GM06990 (cell line): ENCODE measurements around the gene EML4.

Experiments used
- DNase-seq: peaks from one replicate; pipeline ENCODE4 v3.0.0-alpha.2; 2011; ENCODE audit not compliant: insufficient read length; ENCODE audit errors: extremely low read depth
- H3K27me3 ChIP-seq: replicated peaks from 2 replicates; pipeline ENCODE4 v1.6.0; 2011; ENCODE audit warnings: low read length; ENCODE audit not compliant: control insufficient read depth, insufficient read depth
- H3K36me3 ChIP-seq: 2 replicates; pipeline ENCODE4 v1.5.1; 2011; ENCODE audit warnings: low read length; ENCODE audit not compliant: control insufficient read depth, insufficient read depth
- H3K4me3 ChIP-seq: replicated peaks from 2 replicates; pipeline ENCODE4 v1.5.1; 2011; ENCODE audit warnings: low read depth, mild to moderate bottlenecking, control low read depth, low read length
- TF ChIP-seq, protein P1 (sequence below): IDR thresholded peaks from 2 replicates; pipeline ENCODE4 v1.5.1; 2011; ENCODE audit warnings: low read length, control low read depth, mild to moderate bottlenecking, inconsistent platforms; ENCODE audit not compliant: insufficient read depth, poor library complexity, severe bottlenecking

Gene EML4

DNA sequence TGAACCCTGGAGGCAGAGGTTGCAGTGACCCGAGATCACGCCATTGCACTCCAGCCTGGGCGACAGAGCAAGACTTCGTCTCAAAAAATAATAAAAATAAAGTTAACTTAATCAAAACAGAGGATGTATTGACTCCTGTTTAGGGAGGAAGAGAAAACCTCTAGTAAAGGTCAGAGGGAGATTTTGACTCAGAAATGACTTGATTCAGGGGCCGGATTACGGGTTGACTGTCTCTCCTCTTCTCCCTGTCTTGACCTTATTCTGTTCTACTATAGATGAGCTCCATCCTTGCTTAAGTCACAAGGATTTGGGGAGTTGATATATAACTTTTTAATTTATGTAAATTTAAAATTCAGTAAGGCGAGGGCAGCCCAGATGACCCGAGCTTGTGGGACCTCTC lies 120.9 kb downstream of the EML4 start:
- TF ChIP-seq, protein P1, sequence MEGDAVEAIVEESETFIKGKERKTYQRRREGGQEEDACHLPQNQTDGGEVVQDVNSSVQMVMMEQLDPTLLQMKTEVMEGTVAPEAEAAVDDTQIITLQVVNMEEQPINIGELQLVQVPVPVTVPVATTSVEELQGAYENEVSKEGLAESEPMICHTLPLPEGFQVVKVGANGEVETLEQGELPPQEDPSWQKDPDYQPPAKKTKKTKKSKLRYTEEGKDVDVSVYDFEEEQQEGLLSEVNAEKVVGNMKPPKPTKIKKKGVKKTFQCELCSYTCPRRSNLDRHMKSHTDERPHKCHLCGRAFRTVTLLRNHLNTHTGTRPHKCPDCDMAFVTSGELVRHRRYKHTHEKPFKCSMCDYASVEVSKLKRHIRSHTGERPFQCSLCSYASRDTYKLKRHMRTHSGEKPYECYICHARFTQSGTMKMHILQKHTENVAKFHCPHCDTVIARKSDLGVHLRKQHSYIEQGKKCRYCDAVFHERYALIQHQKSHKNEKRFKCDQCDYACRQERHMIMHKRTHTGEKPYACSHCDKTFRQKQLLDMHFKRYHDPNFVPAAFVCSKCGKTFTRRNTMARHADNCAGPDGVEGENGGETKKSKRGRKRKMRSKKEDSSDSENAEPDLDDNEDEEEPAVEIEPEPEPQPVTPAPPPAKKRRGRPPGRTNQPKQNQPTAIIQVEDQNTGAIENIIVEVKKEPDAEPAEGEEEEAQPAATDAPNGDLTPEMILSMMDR: no peak
- H3K36me3 ChIP-seq: no peaks in the 10 kb centered on the region; the same call in 1 of the 2 replicates
- DNase-seq: no peak
- no peaks in the 10 kb centered on the region for H3K27me3 ChIP-seq
- H3K4me3 ChIP-seq: no peak overlapping the region

GRCh38 chr2:42293019-42293418 lies 123.9 kb downstream of the EML4 start:
- Histone ChIP-seq H3K27me3 (no peaks in the 10 kb centered on the region), H3K36me3 (peaks cover 2% of the 10 kb centered on the region), H3K4me3 (no peak overlapping the region)
- TF ChIP-seq, protein P1: no peak
- no peak for DNase-seq

DNA sequence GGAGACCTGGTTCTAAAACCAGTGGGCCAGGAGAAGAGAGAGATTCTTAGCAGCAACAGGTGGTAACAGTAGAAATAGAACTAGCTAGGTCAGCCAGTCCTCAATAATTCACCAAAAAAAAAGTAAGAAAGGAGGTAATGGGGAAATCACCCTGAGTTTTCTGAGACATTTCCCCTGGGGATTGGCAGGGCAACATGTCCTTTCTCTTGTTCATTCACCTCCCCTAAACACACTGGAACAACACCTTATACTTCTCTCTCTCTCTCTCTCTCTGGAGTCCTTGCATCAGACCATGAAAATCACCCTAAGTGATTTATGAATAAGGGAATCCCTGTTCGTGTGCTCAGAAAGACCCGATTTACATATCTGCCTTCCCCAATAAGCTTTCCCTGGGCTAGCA lies 127.1 kb downstream of the EML4 start:
- Histone ChIP-seq H3K36me3 (peaks cover 4% of the 10 kb centered on the region), H3K4me3 (no peak overlapping the region), H3K27me3 (no peaks in the 10 kb centered on the region)
- TF ChIP-seq, protein P1: no peak
- DNase-seq: peak; percentile 15

DNA sequence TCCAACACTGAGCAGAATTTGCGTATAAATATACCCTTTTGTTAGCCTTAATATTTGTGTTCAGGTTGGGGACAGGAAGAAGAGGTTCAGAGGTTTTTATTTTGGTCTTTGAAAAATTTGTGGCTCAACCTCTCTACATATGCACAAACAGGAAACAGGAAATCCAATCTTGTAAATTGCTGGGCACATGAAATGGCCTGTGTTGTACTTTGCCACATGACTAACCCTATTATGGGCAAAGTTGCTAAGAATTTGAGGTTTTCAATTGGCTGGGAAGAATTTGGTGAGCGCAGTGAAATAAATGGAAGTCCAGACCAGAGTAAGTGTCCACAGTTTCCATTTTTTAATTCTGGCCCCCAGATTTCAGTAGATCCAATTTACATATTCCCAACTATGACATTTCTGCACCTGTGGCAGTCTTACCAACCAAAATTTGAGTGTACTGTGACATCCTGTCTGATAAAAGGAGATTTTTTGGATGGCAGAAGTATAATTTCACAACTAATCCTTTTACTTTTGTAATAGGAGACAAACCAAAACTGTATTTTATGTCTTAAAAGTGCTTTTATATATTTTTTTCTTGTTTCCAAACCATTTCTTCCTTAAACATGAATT lies 128.3 kb downstream of the EML4 start:
- peaks cover 4% of the 10 kb centered on the region for H3K36me3 ChIP-seq

GRCh38 chr2:42298132-42298531 lies 129.0 kb downstream of the EML4 start:
- no peaks in the 10 kb centered on the region for H3K27me3 ChIP-seq
- peaks cover 4% of the 10 kb centered on the region for H3K36me3 ChIP-seq
- H3K4me3 ChIP-seq: no peak overlapping the region
- TF ChIP-seq, protein P1: no peak
- no peak for DNase-seq

More for the DNA sequence above, 128.3 kb downstream of the EML4 start:
- TF ChIP-seq, protein P1: no peak
- Histone ChIP-seq H3K4me3 (no peak overlapping the region), H3K27me3 (no peaks in the 10 kb centered on the region)
- DNase-seq: no peak
